ENCODE measurements around the gene FOXQ1. TPM values are rescaled to one million over a fixed set of nuclear protein-coding genes. Genes with fewer than 3 reads are reported as not detected.

Gene FOXQ1
- total RNA-seq, 1 experiment from 2014 or later, result 46.1 TPM

DNA sequence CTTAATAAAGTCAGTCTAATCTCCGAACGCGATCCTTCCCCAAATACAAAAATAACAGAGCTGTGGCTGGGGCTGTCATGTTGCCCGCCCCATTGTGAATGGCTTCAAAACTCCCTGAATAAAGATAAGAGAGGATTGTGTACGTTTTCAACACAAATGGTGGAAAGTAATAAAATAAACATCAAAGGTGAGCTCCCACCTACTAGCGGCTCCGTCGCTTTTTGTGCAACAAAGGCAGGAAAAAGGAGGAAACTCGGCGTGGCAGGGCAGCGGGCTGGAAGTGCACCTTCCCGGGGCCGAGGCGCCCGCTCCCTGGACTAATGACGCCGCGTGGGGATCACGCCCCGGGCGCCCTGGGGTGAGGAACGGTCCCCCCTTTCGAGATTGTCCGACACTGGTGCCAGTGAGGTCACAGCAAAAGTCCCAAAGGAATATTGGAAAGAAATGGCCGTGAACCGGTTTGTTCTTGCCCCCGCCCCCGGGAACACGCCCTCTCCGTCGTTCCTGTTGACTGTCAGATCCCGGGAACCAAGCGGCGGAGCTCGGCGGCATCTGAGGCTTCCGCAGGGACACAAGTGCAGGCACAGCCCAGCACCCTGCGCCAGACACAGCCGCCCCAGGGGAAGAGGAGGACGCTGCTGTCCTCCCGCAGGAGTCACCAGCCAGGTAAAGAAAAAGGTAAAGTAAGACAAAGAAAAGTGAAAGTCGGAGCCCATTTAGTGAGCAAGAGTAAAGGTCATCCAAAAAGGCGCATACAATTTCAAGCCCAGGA, 1.1 kb upstream of the FOXQ1 start:
- Mint-ChIP-seq H3K27ac (ENCODE audit: unreplicated experiment) (peak overlapping the region; percentile 77), H3K4me3 (ENCODE audit: low read depth, unreplicated experiment) (peak overlapping the region; percentile 76), H3K36me3 (ENCODE audit: insufficient read depth, unreplicated experiment) (peaks cover 57% of the 10 kb centered on the region), H3K9me3 (ENCODE audit: low read depth, unreplicated experiment) (no peaks in the 10 kb centered on the region), H3K4me1 (ENCODE audit: low read depth, unreplicated experiment) (peaks cover 26% of the 10 kb centered on the region), H3K27me3 (ENCODE audit: unreplicated experiment) (no peaks in the 10 kb centered on the region)
- intact Hi-C loops (cut with micrococcal nuclease; ENCODE audit: unreplicated experiment), result loop anchor here (2.0 to 10.0 kb wide), 3 partner anchors 46 to 398 kb away; no protein-coding TSS in a partner anchor
- no peak for TF ChIP-seq CTCF (IDR thresholded peaks at IDR 0.05; ENCODE audit: unreplicated experiment)
- CTCF ChIA-PET, result interaction anchor here (0.6 to 3.8 kb wide), 6 partner anchors 10 to 199 kb away, joined by 3 to 17 read pairs (median 4); no protein-coding TSS in a partner anchor
- TSS peak; percentile 4 for BruUV-seq (replicated peaks)
- peak; percentile 72 for DNase-seq

DNA sequence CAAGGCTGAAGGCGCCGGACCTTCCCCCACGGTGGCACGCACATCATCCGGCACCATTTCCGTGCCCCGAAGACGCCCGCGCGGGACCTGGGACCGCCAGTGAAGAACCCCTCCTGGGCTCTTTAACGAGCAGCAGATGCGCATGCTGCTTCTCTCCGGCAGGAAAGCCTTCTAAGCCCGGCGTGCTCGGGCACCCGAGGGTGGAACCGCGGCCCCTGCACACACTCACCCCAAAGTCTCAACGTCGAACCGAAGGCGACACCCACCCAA, 240 bp downstream of the FOXQ1 start:
- peaks cover 66% of the 10 kb centered on the region for H3K36me3 Mint-ChIP-seq (ENCODE audit: insufficient read depth, unreplicated experiment)
- TF ChIP-seq CTCF (IDR thresholded peaks at IDR 0.05; ENCODE audit: unreplicated experiment), result no peak
- no peaks in the 10 kb centered on the region for H3K27me3 Mint-ChIP-seq (ENCODE audit: unreplicated experiment)
- no peaks in the 10 kb centered on the region for H3K9me3 Mint-ChIP-seq (ENCODE audit: low read depth, unreplicated experiment)
- CTCF ChIA-PET, result interaction anchor here (0.8 to 3.8 kb wide), 9 partner anchors 12 to 494 kb away, joined by 3 to 17 read pairs (median 3); no protein-coding TSS in a partner anchor
- peaks cover 31% of the 10 kb centered on the region for H3K4me1 Mint-ChIP-seq (ENCODE audit: low read depth, unreplicated experiment)
- DNase-seq, result no peak
- TSS peak; percentile 69 for BruUV-seq (replicated peaks)
- peak overlapping the region; percentile 76 for H3K4me3 Mint-ChIP-seq (ENCODE audit: low read depth, unreplicated experiment)
- peak overlapping the region; percentile 82 for H3K27ac Mint-ChIP-seq (ENCODE audit: unreplicated experiment)
- intact Hi-C loops (cut with micrococcal nuclease; ENCODE audit: unreplicated experiment), result loop anchor here (10.0 kb wide), 1 partner anchor 47 kb away; no protein-coding TSS in a partner anchor

- H3K27me3 Mint-ChIP-seq (ENCODE audit: unreplicated experiment), result no peaks in the 10 kb centered on the region
- peak overlapping the region; percentile 76 for H3K4me3 Mint-ChIP-seq (ENCODE audit: low read depth, unreplicated experiment)
- peaks cover 71% of the 10 kb centered on the region for H3K36me3 Mint-ChIP-seq (ENCODE audit: insufficient read depth, unreplicated experiment)
- DNase-seq, result peak; percentile 49
- H3K4me1 Mint-ChIP-seq (ENCODE audit: low read depth, unreplicated experiment), result peaks cover 31% of the 10 kb centered on the region
- intact Hi-C loops (cut with micrococcal nuclease; ENCODE audit: unreplicated experiment), result loop anchor here (10.0 kb wide), 1 partner anchor 48 kb away; no protein-coding TSS in a partner anchor
- CTCF ChIA-PET, result interaction anchor here (1.0 to 3.8 kb wide), 5 partner anchors 13 to 494 kb away, joined by 3 to 17 read pairs (median 3); no protein-coding TSS in a partner anchor
- H3K27ac Mint-ChIP-seq (ENCODE audit: unreplicated experiment), result peak overlapping the region; percentile 82
- no peaks in the 10 kb centered on the region for H3K9me3 Mint-ChIP-seq (ENCODE audit: low read depth, unreplicated experiment)
- TF ChIP-seq CTCF (IDR thresholded peaks at IDR 0.05; ENCODE audit: unreplicated experiment), result no peak
- no TSS peak for BruUV-seq (replicated peaks)
Observed at GRCh38 chr6:1312473-1313367, 822 bp downstream of the FOXQ1 start.

GRCh38 chr6:1313384-1313766, 1.5 kb downstream of the FOXQ1 start:
- DNase-seq, result peak; percentile 33
- intact Hi-C loops (cut with micrococcal nuclease; ENCODE audit: unreplicated experiment), result loop anchor here (10.0 kb wide), 1 partner anchor 49 kb away; no protein-coding TSS in a partner anchor
- H3K4me1 Mint-ChIP-seq (ENCODE audit: low read depth, unreplicated experiment), result peaks cover 27% of the 10 kb centered on the region
- H3K9me3 Mint-ChIP-seq (ENCODE audit: low read depth, unreplicated experiment), result no peaks in the 10 kb centered on the region
- CTCF ChIA-PET, result interaction anchor here (1.3 to 3.8 kb wide), 4 partner anchors 12 to 495 kb away, joined by 3 to 17 read pairs (median 4); no protein-coding TSS in a partner anchor
- H3K4me3 Mint-ChIP-seq (ENCODE audit: low read depth, unreplicated experiment), result peak overlapping the region; percentile 76
- no peaks in the 10 kb centered on the region for H3K27me3 Mint-ChIP-seq (ENCODE audit: unreplicated experiment)
- no TSS peak for BruUV-seq (replicated peaks)
- no peak for TF ChIP-seq CTCF (IDR thresholded peaks at IDR 0.05; ENCODE audit: unreplicated experiment)
- peaks cover 78% of the 10 kb centered on the region for H3K36me3 Mint-ChIP-seq (ENCODE audit: insufficient read depth, unreplicated experiment)
- H3K27ac Mint-ChIP-seq (ENCODE audit: unreplicated experiment), result peak overlapping the region; percentile 97

Measured in Calu3 (cell line).